NT2/D1 (cell line): Measurements from ENCODE around the gene CCDC71.

Source experiments
- SUZ12 ChIP-seq: IDR thresholded peaks from 2 replicates; pipeline ENCODE4 v1.6.1; 2011; ENCODE audit not compliant: insufficient read length, insufficient read depth; ENCODE audit errors: extremely low read depth
- YY1 ChIP-seq: IDR thresholded peaks from 2 replicates; pipeline ENCODE4 v1.6.1; 2011; ENCODE audit not compliant: insufficient read length, insufficient read depth
- ZNF274 ChIP-seq: IDR thresholded peaks from 2 replicates; pipeline ENCODE4 v1.6.1; 2011; ENCODE audit warnings: mild to moderate bottlenecking, low read depth, low read length

DNA sequence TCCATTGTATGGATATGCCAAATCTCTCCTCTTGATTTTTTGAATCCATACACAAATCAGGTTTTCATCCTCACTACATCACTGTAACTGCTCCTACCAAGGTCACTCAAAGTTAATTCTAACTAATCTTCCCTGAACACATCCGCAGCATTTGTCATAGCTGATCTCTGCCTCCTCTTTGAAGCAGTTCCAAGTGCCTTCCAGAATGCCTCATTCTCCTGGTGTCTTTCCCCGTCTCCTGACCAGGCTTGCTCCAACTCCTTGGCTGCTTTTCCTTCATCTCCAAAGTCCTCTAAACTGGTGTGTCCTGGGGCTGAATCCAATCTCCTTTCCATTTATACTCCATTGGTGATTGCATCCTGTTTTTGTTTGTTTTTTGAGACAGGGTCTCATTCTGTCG, 32.0 kb upstream of the CCDC71 start:
- no peak for TF ChIP-seq YY1
- TF ChIP-seq SUZ12, result no peak
- TF ChIP-seq ZNF274, result no peak
